Right ventricle myocardium superior (tissue), 1 donor: Measurements from ENCODE around the gene TXN2. TPM values are rescaled to one million over a fixed set of nuclear protein-coding genes. Genes with fewer than 3 reads are reported as not detected.
A peak's percentile ranks its signal among the peaks of the same experiment; 100 is the strongest.
"Not testable (repeated sequence)": the region's sequence is repeated elsewhere in the genome, so short reads cannot be mapped to it uniquely, and the experiment has no call there.

Source experiments
- ATAC-seq: fragments of 200-7000 bp; cut with Tn5 transposase; one replicate; pipeline ENCODE4 v1.9.1; 2020; ENCODE audit warnings: mild to moderate bottlenecking; ENCODE audit not compliant: poor library complexity
- DNase-seq: peaks from one replicate; pipeline ENCODE4 v3.0.0-alpha.2; 2020
- intact Hi-C: fragments of 100-400 bp; cut with DNase I; formaldehyde crosslinking; loops from one replicate; pipeline ENCODE4 v1.11.2; 2022
- total RNA-seq: library from RNA; stranded (reverse); fragmentation: NEBNext Ultra II Directional; extraction: Animal tissue kit (Norgen Biotek cat#: 25700); gene quantifications from one replicate; pipeline ENCODE4 v1.2.1, GENCODE V29; 2021
- donor health status: DM: no; HTN: yes; CAD: no; lungs with severe emphysema.

The TXN2 gene
- total RNA-seq, 1 donor from 2014 or later = 123 TPM

DNA sequence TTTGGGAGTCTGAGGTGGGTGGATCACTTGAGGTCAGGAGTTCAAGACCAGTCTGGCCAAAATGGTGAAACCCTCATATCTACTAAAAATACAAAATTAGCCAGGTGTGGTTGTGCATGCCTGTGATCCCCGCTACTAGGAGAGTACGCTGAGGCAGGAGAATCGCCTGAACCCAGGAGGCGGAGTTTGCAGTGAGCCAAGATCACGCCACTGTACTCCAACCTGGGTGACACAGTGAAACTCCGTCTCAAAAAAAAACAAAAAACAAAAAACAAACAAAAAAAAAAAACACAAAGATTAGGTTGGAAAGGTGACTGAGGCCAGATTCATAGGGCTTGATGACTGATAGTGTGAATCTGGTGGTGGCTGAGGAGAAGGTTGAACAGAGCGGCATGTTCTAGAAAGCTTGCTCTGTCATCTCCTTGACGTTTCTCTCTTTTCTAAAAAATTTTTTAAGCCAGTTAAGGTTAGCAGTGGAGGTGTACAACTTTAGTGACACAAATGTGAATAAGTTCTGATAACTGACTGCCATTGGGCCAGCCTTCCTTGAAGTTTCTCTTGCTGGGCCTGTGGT is 40.9 kb downstream of the TXN2 start:
- intact Hi-C loops = no loop called here
- ATAC-seq (no peak), DNase-seq (no peak)

- peak; percentile 63 for DNase-seq
- intact Hi-C loops = no loop called here
- peak; percentile 75 for ATAC-seq
Measured at GRCh38 chr22:36439481-36440271, 41.8 kb downstream of the TXN2 start.

GRCh38 chr22:36435516-36436415 is 45.7 kb downstream of the TXN2 start:
- intact Hi-C loops = no loop called here
- DNase-seq (no peak), ATAC-seq (no peak)

DNA sequence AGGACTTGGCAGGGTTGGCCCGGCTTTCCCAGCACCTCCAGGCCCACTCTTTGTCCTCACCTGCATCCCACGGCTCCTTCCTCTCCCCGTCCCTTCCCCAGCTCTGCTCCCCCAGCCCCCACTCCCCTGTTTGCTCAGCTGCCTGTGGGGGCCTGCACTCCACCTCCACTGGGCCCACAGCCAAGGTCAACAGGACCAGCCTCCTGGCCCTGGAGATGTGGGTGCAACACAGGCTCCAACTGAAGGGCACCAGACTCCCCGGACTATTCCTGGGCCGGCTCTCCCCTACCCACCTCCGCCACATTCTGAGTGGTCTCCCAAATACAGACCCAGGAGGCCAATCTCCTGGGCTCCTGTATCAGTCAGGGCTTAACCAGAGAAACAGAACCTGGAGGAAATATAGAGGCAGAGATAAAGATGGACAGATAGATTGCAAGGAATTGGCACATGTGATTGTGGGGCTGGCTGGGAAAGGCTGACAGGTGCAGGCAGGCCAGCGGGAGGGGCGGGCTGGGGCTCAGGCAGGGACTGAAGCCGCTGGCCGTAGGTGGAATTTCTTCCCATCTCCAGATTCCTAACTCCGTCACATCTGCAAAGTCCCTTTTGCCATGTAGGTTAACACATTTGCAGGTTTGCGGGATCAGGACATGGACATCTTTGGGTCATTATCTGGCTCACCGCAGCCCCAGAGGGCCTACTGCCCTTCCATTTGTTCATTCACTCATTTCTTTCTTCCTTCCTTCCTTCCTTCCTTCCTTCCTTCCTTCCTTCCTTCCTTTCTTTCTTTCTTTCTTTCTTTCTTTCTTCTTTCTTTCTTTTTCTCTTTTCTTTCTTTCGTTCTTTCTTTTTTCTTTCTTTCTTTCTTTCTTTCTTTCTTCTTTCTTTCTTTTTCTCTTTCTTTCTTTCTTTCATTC is 47.9 kb downstream of the TXN2 start:
- intact Hi-C loops = no loop called here
- ATAC-seq (no peak), DNase-seq (no peak)

- intact Hi-C loops = no loop called here
- ATAC-seq (no peak), DNase-seq (no peak)
Measured at GRCh38 chr22:36432592-36433317, 48.7 kb downstream of the TXN2 start.

DNA sequence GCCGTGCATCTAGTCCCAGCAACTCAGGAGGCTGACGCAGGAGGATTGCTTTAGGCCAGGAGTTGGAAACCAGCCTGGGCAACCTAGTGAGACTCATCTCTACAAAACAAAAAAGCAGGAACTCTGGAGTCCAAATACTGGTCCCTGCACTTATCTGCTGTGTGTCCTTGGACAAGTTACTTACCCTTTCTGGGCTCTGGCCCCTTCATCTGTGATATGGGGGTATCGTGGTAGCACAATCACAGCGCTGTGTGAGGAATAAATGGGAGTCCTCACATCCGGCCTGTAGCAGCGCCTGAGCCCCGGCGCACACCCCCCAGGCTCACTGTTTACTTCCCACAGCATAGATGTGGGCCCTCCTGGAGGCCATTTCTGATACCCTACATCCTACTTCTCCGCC is 49.5 kb downstream of the TXN2 start:
- intact Hi-C loops = no loop called here

DNA sequence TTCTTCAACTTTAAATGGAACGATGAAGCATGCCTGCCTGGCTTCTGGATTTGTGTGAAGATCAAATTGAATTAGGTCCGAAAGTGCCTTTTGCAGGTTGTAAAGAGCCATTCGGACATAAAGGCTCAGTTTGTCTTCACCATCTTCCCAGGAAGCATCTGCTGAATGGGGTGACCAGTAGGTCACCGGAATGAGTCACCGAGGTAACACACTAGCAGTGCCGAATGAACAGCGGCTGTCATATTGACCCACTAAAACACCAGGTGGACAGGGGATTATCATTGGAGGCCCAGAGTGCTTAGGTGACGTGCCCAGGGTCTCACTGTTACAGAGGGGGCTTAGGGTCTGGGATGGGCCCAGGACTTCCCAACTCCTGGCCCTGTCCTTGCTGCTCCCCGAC is 50.6 kb downstream of the TXN2 start:
- ATAC-seq (no peak), DNase-seq (no peak)
- intact Hi-C loops = no loop called here

More for the DNA sequence above, 49.5 kb downstream of the TXN2 start:
- DNase-seq (no peak), ATAC-seq (no peak)

DNA sequence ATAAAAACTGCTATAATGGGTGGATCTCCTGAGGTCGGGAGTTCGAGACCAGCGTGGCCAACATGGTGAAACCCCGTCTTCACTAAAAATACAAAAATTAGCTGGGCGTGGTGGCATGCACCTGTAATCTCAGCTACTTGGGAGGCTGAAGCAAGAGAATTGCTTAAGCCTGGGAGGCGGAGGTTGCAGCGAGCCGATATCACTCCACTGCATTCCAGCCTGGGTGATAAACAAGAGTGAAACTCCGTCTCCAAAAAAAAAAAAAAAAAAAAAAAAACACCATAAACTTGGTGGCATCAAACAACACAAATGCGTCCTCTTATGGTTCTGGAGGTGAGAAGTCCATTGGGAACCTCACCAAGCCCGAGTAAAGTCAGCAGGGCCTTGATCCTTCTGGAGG is 53.5 kb downstream of the TXN2 start:
- intact Hi-C loops, DNase-seq, ATAC-seq: not testable (repeated sequence)

DNA sequence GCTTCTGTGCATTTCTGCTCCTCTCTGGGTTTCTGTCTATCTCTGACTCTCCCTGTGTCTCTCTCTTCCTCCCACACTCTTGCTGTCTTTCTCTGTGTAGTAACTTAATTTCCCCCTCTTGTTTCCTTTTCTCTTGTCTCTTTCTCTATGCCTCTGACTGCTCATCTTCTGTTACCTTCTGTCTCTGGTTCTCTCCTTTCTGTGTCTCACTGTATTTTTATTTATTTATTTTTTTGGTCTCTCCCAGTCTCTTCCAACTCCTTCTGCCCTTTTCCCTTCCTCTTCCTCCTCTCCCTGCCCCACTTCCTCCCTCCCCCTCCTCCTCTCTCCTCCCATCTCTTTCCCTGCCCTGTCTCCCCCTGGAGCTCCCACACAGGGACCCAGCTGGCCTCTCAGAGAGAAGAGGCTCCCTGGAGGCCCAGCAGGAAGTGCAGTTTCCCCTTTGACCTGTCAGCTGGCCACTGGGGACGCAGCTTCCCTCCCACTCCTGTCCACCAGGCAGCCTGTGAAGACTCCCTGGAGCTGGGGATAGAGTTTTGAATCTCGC is 55.4 kb downstream of the TXN2 start:
- ATAC-seq = peak; percentile 66
- DNase-seq = peak; percentile 78
- intact Hi-C loops = no loop called here

- ATAC-seq = no peak
- DNase-seq = no peak
- intact Hi-C loops = no loop called here
Measured at GRCh38 chr22:36424901-36425579, 56.4 kb downstream of the TXN2 start.

DNA sequence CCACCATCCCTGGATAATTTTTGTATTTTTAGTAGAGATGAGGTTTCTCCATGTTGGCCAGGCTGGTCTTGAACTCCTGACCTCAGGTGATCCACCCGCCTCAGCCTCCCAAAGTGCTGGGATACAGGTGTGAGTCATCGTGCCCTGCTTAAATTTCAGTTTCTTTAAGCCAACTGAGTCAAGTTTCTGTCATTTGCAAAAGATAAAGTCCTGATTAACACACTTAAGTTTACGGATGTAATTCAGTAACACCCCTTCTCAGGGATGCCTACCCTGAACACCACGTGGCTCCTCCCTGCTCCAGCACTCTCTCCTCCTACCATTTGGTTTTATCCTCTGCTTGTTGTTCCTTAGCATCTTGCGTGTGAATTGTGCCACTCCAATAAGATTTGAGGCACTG is 57.0 kb downstream of the TXN2 start:
- intact Hi-C loops, ATAC-seq, DNase-seq: not testable (repeated sequence)

- ATAC-seq = no peak
Measured at GRCh38 chr22:36423461-36424404, 57.7 kb downstream of the TXN2 start.

GRCh38 chr22:36422287-36423014 is 59.0 kb downstream of the TXN2 start:
- intact Hi-C loops = no loop called here
- ATAC-seq (no peak), DNase-seq (no peak)

More at GRCh38 chr22:36423461-36424404, 57.7 kb downstream of the TXN2 start:
- intact Hi-C loops = no loop called here
- no peak for DNase-seq

- DNase-seq = no peak
- ATAC-seq = peak; percentile 51
- intact Hi-C loops = no loop called here
Measured at GRCh38 chr22:36419912-36420882, 61.2 kb downstream of the TXN2 start.
